Osteocyte (in vitro differentiated cells): ENCODE measurements around the gene SOX11. TPM values are rescaled to one million over a fixed set of nuclear protein-coding genes. Genes with fewer than 3 reads are reported as not detected.
A peak's percentile ranks its signal among the peaks of the same experiment; 100 is the strongest.
"Not testable (repeated sequence)": the region's sequence is repeated elsewhere in the genome, so short reads cannot be mapped to it uniquely, and the experiment has no call there.

Source experiments
- DNase-seq: peaks from one replicate; pipeline ENCODE4 v3.0.0; 2021; ENCODE audit warnings: mixed read lengths; ENCODE audit not compliant: unreplicated experiment; ENCODE audit errors: extremely low spot score
- H3K27ac Mint-ChIP-seq: one replicate; pipeline ENCODE4 v1.8.0; 2021; ENCODE audit warnings: mild to moderate bottlenecking, mixed read lengths; ENCODE audit not compliant: unreplicated experiment
- H3K27me3 Mint-ChIP-seq: one replicate; pipeline ENCODE4 v1.8.0; 2021; ENCODE audit warnings: mixed read lengths; ENCODE audit not compliant: unreplicated experiment
- H3K36me3 Mint-ChIP-seq: one replicate; pipeline ENCODE4 v1.8.0; 2021; ENCODE audit warnings: mixed read lengths; ENCODE audit not compliant: unreplicated experiment
- H3K4me1 Mint-ChIP-seq: one replicate; pipeline ENCODE4 v1.8.0; 2021; ENCODE audit warnings: mixed read lengths; ENCODE audit not compliant: unreplicated experiment
- H3K4me3 Mint-ChIP-seq: one replicate; pipeline ENCODE4 v1.8.0; 2021; ENCODE audit warnings: mild to moderate bottlenecking, moderate library complexity, mixed read lengths; ENCODE audit not compliant: unreplicated experiment
- H3K9me3 Mint-ChIP-seq: one replicate; pipeline ENCODE4 v1.8.0; 2021; ENCODE audit warnings: mixed read lengths; ENCODE audit not compliant: unreplicated experiment
- CTCF ChIP-seq: fragments of 200-600 bp; sonication (generic); IDR thresholded peaks from 2 replicates; pipeline ENCODE4 v1.5.0; 2021; ENCODE audit warnings: antibody characterized with exemption, mild to moderate bottlenecking, moderate library complexity
- long read RNA-seq: library from polyadenylated mRNA; unstranded; transcript quantifications from one replicate; pipeline ENCODE4 v2.0.0, GENCODE V29; 2021
- total RNA-seq: library from RNA; stranded (reverse); gene quantifications from 2 replicates; pipeline ENCODE4 v1.2.1, GENCODE V29; 2021

The SOX11 gene
- 69.5 and 71.7 TPM in 2 replicates for total RNA-seq
- long read RNA-seq, full-length matches to known transcripts: 13 of 13 reads
- long read RNA-seq, partial matches to known transcripts: 0 of 13 reads
- long read RNA-seq, other reads (novel, unspliced or antisense): 0 of 13 reads

GRCh38 chr2:5691985-5692529 is at the start of gene SOX11:
TSS of gene SOX11 (plus strand) at chr2:5692384. CDS start at chr2:5692722, 338 bp downstream.
- Mint-ChIP-seq H3K9me3 (no peaks in the 10 kb centered on the region), H3K27ac (peak within 1 kb of the TSS; percentile 91), H3K27me3 (no peaks in the 10 kb centered on the region), H3K4me3 (peak within 1 kb of the TSS; percentile 99), H3K4me1 (peaks cover 31% of the 10 kb centered on the region), H3K36me3 (peaks cover 8% of the 10 kb centered on the region)
- TF ChIP-seq CTCF: no peak
- DNase-seq: peak; percentile 98

DNA sequence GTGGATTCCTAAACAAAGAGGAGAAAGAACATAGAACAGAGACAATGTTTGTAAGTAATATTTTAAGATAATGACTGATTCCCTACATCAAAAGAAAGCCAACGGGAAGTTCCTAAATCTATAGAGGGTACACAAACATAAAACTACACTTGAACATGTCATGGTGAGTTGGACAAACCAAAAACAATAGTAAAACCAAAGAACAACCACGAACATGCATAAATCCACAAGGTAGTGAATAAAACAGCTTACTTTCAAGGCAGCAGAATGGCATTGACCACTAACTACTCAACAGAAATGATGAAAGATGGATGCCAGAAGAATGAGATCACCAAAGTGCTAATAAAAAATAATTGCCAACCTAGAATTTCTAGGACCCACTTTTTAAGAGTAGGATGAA is 39.5 kb upstream of the SOX11 start:
- DNase-seq, H3K4me3 Mint-ChIP-seq, H3K36me3 Mint-ChIP-seq, H3K27me3 Mint-ChIP-seq, H3K4me1 Mint-ChIP-seq, H3K9me3 Mint-ChIP-seq, H3K27ac Mint-ChIP-seq: not testable (repeated sequence)

DNA sequence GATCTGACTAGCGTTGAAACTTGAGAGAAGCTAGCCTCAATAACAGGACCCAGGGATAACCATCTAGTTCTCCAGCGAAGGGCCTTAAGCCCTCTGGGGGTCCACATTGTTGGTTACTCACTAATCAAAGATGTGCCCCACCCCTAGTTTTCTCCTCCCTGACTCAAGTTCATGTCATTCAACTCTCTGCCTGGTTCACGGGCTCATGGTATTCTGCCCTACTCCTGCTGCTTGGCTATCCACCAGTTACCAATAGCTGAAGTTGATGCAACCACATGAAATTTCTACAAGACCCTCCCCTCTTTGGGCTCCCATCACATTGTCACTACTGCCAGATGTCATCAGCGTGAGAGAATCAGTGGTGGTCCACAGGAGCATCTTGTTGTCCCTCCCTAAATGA is 38.4 kb upstream of the SOX11 start:
- not testable (repeated sequence) for H3K4me3 Mint-ChIP-seq

DNA sequence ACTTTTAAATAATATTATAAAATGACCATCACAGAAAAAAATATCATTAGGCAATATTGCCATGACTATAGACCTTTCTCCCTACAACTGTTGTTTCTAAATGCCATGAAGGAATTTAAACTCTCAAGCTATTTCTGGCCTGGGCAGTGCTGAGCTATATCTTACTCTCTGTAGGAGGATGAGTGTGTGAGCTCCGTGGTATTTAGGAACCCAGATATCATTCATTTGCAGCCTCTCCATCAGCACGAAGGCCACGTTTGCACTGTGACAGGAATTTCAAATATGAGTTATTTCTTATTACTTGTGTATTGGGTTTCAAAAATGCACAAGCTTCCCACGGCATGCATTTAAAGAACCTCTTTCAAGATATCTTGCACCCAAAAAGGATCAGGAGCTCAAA is 35.0 kb upstream of the SOX11 start:
- Mint-ChIP-seq H3K4me3 (no peak overlapping the region), H3K27ac (peak overlapping the region; percentile 14), H3K36me3 (no peaks in the 10 kb centered on the region), H3K27me3 (no peaks in the 10 kb centered on the region), H3K4me1 (peaks cover 9% of the 10 kb centered on the region), H3K9me3 (no peaks in the 10 kb centered on the region)
- TF ChIP-seq CTCF: no peak
- no peak for DNase-seq

More for the DNA sequence above, 38.4 kb upstream of the SOX11 start:
- H3K27ac Mint-ChIP-seq, H3K9me3 Mint-ChIP-seq, DNase-seq, H3K27me3 Mint-ChIP-seq, H3K36me3 Mint-ChIP-seq, H3K4me1 Mint-ChIP-seq: not testable (repeated sequence)

DNA sequence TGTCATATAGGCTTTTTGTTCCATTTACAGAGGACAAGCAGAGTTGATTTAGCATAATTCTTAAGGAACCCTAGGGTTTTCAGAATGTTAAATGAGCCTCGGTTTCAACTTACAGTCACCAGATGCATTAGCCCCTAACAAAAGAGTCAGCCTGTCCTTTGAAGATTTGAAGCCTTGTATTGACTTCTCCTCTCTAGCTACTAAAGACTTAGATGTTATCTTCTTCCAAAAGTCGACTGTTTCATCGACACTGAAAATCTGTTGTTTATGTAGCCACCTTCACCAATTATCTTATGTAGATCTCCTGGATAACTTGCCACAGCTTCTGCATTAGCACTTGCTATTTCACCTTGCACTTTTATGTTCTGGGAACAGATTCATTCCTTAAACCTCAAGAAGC is 31.6 kb upstream of the SOX11 start:
- no peak overlapping the region for H3K27ac Mint-ChIP-seq
- no peaks in the 10 kb centered on the region for H3K36me3 Mint-ChIP-seq
- peaks cover 9% of the 10 kb centered on the region for H3K4me1 Mint-ChIP-seq
- no peak for DNase-seq
- no peaks in the 10 kb centered on the region for H3K9me3 Mint-ChIP-seq
- TF ChIP-seq CTCF: no peak
- no peak overlapping the region for H3K4me3 Mint-ChIP-seq
- H3K27me3 Mint-ChIP-seq: no peaks in the 10 kb centered on the region

DNA sequence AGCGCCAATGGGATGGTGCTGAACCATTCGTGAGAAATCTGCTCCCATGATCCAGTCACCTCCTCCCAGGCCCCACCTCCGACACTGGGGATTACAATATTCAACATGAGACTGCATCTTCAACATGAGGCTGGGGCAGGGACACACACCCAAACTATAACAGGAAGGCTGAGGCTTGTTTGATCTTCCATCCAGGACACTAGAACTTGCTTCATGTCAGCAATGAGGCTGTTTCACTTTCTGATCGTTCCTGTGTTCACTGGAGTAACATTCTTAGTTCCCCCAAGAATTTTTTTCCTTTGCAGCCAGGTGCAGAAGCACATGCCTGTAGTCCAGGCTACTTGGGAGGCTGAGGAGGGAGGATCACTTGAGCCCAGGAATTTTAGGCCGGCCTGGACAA is 30.8 kb upstream of the SOX11 start:
- DNase-seq: no peak
- H3K9me3 Mint-ChIP-seq: no peaks in the 10 kb centered on the region
- H3K4me1 Mint-ChIP-seq: peaks cover 9% of the 10 kb centered on the region
- H3K4me3 Mint-ChIP-seq: no peak overlapping the region
- no peaks in the 10 kb centered on the region for H3K27me3 Mint-ChIP-seq
- H3K36me3 Mint-ChIP-seq: no peaks in the 10 kb centered on the region
- no peak for TF ChIP-seq CTCF
- H3K27ac Mint-ChIP-seq: no peak overlapping the region
